HCT116 (cell line): ENCODE results near the gene GALR3. TPM values are rescaled to one million over a fixed set of nuclear protein-coding genes. Genes with fewer than 3 reads are reported as not detected.

ENCODE experiments used
- ATAC-seq: fragments of 200-7000 bp; cut with Tn5 transposase; 2 replicates; pipeline ENCODE4 v1.9.1; 2020; ENCODE audit warnings: mild to moderate bottlenecking, moderate library complexity
- BruUV-seq: library from RNA; stranded (reverse); fragments of 400-500 nt; replicated peaks from 2 replicates; lab custom pipeline; 2021; lab: Mats Ljungman, UMichigan
- CTCF ChIA-PET: fragments of 300-600 bp; sonication (Branson Sonifier 250); formaldehyde crosslinking; loops from one replicate; lab custom pipeline; 2021; ENCODE audit warnings: antibody characterized with exemption; lab: Charles Lee
- POLR2A ChIA-PET: fragments of 300-600, 350-600 bp; sonication (Branson Sonifier 250); formaldehyde crosslinking; loops from one replicate; lab custom pipeline; 2021; ENCODE audit warnings: antibody characterized with exemption; lab: Charles Lee
- RAD21 ChIA-PET, 2 experiments: fragments of 300-600 bp; sonication (Branson Sonifier 250); formaldehyde crosslinking; loops; one replicate each; lab custom pipeline; 2023; ENCODE audit warnings: low total read pairs in 2 of 2; ENCODE audit not compliant: uncharacterized antibody in 2 of 2, unreplicated experiment in 2 of 2, low non-redundant PET in 1 of 2; lab: Charles Lee
- DNase-seq: peaks from one replicate; pipeline ENCODE4 v3.0.0-alpha.2; 2010; ENCODE audit warnings: low read depth, low spot score
- H2AFZ ChIP-seq: fragments of 200-600 bp; shearing (Covaris generic), sonication (generic); 2 replicates; pipeline ENCODE4 v1.6.1; 2017; ENCODE audit warnings: low read depth, mixed run types, mixed read lengths, antibody characterized with exemption, low read length; ENCODE audit not compliant: poor library complexity, severe bottlenecking
- H3K27ac ChIP-seq: 2 replicates; pipeline ENCODE4 v1.5.1; 2012; ENCODE audit warnings: low read depth, low read length
- H3K27me3 ChIP-seq: fragments of 200-600 bp; sonication (generic); 2 replicates; pipeline ENCODE4 v1.6.1; 2016; ENCODE audit warnings: mixed run types, low read length, mixed read lengths; ENCODE audit not compliant: insufficient read depth
- H3K36me3 ChIP-seq, 2 experiments: fragments of 200-500 bp in 1 of 2; fragments of 200-600 bp in 1 of 2; sonication (Bioruptor generic) in 1 of 2; sonication (generic) in 1 of 2; 2 replicates each; pipeline versions ENCODE4 v1.5.1 to v1.6.1; 2014 to 2016; ENCODE audit warnings: low read length in 2 of 2, inconsistent platforms in 1 of 2, mixed read lengths in 1 of 2, mixed run types in 1 of 2; ENCODE audit not compliant: insufficient read depth in 2 of 2, control insufficient read depth in 1 of 2
- H3K4me1 ChIP-seq, 2 experiments: fragments of 200-600 bp in 1 of 2; sonication (generic) in 1 of 2; 2 replicates each; pipeline versions ENCODE4 v1.5.1 to v1.6.1; 2012 to 2017; ENCODE audit warnings: low read length in 2 of 2, inconsistent platforms in 1 of 2, mild to moderate bottlenecking in 1 of 2, mixed read lengths in 1 of 2, mixed run types in 1 of 2, moderate library complexity in 1 of 2; ENCODE audit not compliant: insufficient read depth in 2 of 2, control insufficient read depth in 1 of 2
- H3K4me2 ChIP-seq: fragments of 200-600 bp; sonication (generic); 2 replicates; pipeline ENCODE4 v1.6.1; 2017; ENCODE audit warnings: mixed run types, low read length, mixed read lengths
- H3K4me3 ChIP-seq, 2 experiments: fragments of 200-600 bp in 1 of 2; sonication (generic) in 1 of 2; replicated peaks in 1 of 2; 2 replicates each; pipeline ENCODE4 v1.5.1; 2011 to 2016; ENCODE audit warnings: low read length in 2 of 2, control low read depth in 1 of 2, low read depth in 1 of 2, mild to moderate bottlenecking in 1 of 2, mixed read lengths in 1 of 2, mixed run types in 1 of 2
- H3K79me2 ChIP-seq: fragments of 200-600 bp; sonication (generic); 2 replicates; pipeline ENCODE4 v1.6.1; 2017; ENCODE audit warnings: mild to moderate bottlenecking, mixed run types, low read length, moderate library complexity, mixed read lengths; ENCODE audit not compliant: insufficient read depth
- H3K9ac ChIP-seq: fragments of 200-600 bp; sonication (generic); 2 replicates; pipeline ENCODE4 v1.6.1; 2016; ENCODE audit warnings: low read length, mixed read lengths
- H3K9me2 ChIP-seq: fragments of 200-600 bp; sonication (generic), shearing (Covaris generic); 2 replicates; pipeline ENCODE4 v1.6.1; 2017; ENCODE audit warnings: mixed run types, mild to moderate bottlenecking, moderate library complexity; ENCODE audit not compliant: insufficient read depth
- H3K9me3 ChIP-seq, 2 experiments: fragments of 200-500 bp in 1 of 2; fragments of 200-600 bp in 1 of 2; sonication (Bioruptor generic) in 1 of 2; sonication (generic) in 1 of 2; 2 replicates each; pipeline ENCODE4 v1.6.1; 2014 to 2017; ENCODE audit warnings: low read length in 2 of 2, mixed read lengths in 2 of 2, inconsistent platforms in 1 of 2, low read depth in 1 of 2, mild to moderate bottlenecking in 1 of 2, mixed run types in 1 of 2, moderate library complexity in 1 of 2; ENCODE audit not compliant: control insufficient read depth in 1 of 2, insufficient read depth in 1 of 2
- H4K20me1 ChIP-seq: fragments of 200-600 bp; sonication (generic), shearing (Covaris generic); 2 replicates; pipeline ENCODE4 v1.6.1; 2017; ENCODE audit warnings: mixed run types, mild to moderate bottlenecking, moderate library complexity; ENCODE audit not compliant: insufficient read depth
- CEBPB ChIP-seq: IDR thresholded peaks from 2 replicates; pipeline ENCODE4 v1.6.1; 2012; ENCODE audit warnings: low read depth
- CTCF ChIP-seq, 3 experiments: fragments of 200-600 bp in 1 of 3; sonication (generic) in 1 of 3; IDR thresholded peaks in 2 of 3; conservative IDR thresholded peaks in 1 of 3; 2 replicates each; pipeline ENCODE4 v1.5.1; 2012 to 2017; ENCODE audit warnings: low read depth in 2 of 3, low read length in 2 of 3, antibody characterized with exemption in 1 of 3, borderline replicate concordance in 1 of 3, control low read depth in 1 of 3, mild to moderate bottlenecking in 1 of 3, mixed read lengths in 1 of 3, mixed run types in 1 of 3, moderate library complexity in 1 of 3; ENCODE audit not compliant: insufficient read depth in 1 of 3
- ELF1 ChIP-seq: IDR thresholded peaks from 2 replicates; pipeline ENCODE4 v1.6.1; 2012; ENCODE audit warnings: low read depth, borderline replicate concordance
- JUND ChIP-seq: IDR thresholded peaks from 2 replicates; pipeline ENCODE4 v1.6.1; 2012
- RAD21 ChIP-seq: IDR thresholded peaks from 2 replicates; pipeline ENCODE4 v1.6.1; 2012; ENCODE audit warnings: low read depth, mild to moderate bottlenecking
- REST ChIP-seq: IDR thresholded peaks from 2 replicates; pipeline ENCODE4 v1.6.1; 2012; ENCODE audit warnings: low read depth
- SIN3A ChIP-seq: IDR thresholded peaks from 2 replicates; pipeline ENCODE4 v1.6.1; 2012; ENCODE audit warnings: low read depth
- TCF7L2 ChIP-seq: IDR thresholded peaks from 2 replicates; pipeline ENCODE4 v1.7.0; 2011; ENCODE audit warnings: borderline replicate concordance, inconsistent platforms; ENCODE audit not compliant: insufficient read depth, insufficient read length; ENCODE audit errors: extremely low read depth
- intact Hi-C: fragments of 100-400 bp; cut with micrococcal nuclease; formaldehyde crosslinking; loops from 2 replicates; pipeline ENCODE4 v1.10.0; 2022
- total RNA-seq: library from RNA; stranded (reverse); gene quantifications from one replicate; pipeline ENCODE4 v1.2.1, GENCODE V29; 2021; ENCODE audit not compliant: unreplicated experiment

The GALR3 gene
- total RNA-seq, 1 experiment from 2014 or later, result 0.32 TPM

- Histone ChIP-seq H3K4me2 (peak overlapping the region; percentile 87), H2AFZ (no peak overlapping the region), H3K27ac (peak overlapping the region; percentile 97), H3K9me2 (no peaks in the 10 kb centered on the region), H3K79me2 (peaks cover 45% of the 10 kb centered on the region), H4K20me1 (no peaks in the 10 kb centered on the region), H3K36me3 (0 out of 4 replicates have a peak, but pooled peaks cover under 1 to 6% of the 10 kb centered on the region in 2 experiments), H3K9me3 (peaks cover 0 to 6% of the 10 kb centered on the region in 2 experiments; a peak in 1 of 4 replicates), H3K27me3 (no peaks in the 10 kb centered on the region), H3K4me1 (peaks cover 8 to 26% of the 10 kb centered on the region in 2 experiments), H3K9ac (0 out of 2 replicates have a peak overlapping the region, but pooled peaks have one; percentile 1), H3K4me3 (peak overlapping the region; percentile 63 to 75)
- DNase-seq (no peak), ATAC-seq (no peak)
- RAD21 ChIA-PET, result no interaction called here
- CTCF ChIA-PET, result interaction anchor here (1.1 kb wide), 1 partner anchor 11 kb away, joined by 4 read pairs; no protein-coding TSS in a partner anchor
- POLR2A ChIA-PET, result interaction anchor here (0.9 to 2.2 kb wide), 11 partner anchors 10 to 808 kb away, joined by 3 to 19 read pairs (median 3); partner anchors contain the start of gene GCAT
- intact Hi-C loops, result no loop called here
- TF ChIP-seq SIN3A, result 0 out of 2 replicates have a peak, but pooled peaks have one; percentile 30
- no peak for TF ChIP-seq REST
- BruUV-seq, result no TSS peak
Measured at GRCh38 chr22:37844904-37845329, 21.7 kb downstream of the GALR3 start.

- no peak for ATAC-seq
- ChIA-PET POLR2A (interaction anchor here (1.6 kb wide), 1 partner anchor 41 kb away, joined by 4 read pairs; a partner anchor contains a TSS), RAD21 (no interaction called here), CTCF (no interaction called here)
- Histone ChIP-seq H3K4me3 (no peak overlapping the region), H3K9ac (no peak overlapping the region), H3K36me3 (peaks cover 8 to 13% of the 10 kb centered on the region in 2 experiments; a peak in 3 of 4 replicates), H3K9me2 (no peaks in the 10 kb centered on the region), H3K27ac (no peak overlapping the region), H4K20me1 (no peaks in the 10 kb centered on the region), H3K79me2 (peaks cover 56% of the 10 kb centered on the region), H3K4me1 (peaks cover 14 to 39% of the 10 kb centered on the region in 2 experiments)
- intact Hi-C loops, result no loop called here
- no peak for DNase-seq
- BruUV-seq, result no TSS peak
- TF ChIP-seq ELF1 (no peak), TCF7L2 (no peak), CTCF (IDR thresholded peaks at IDR 0.05 in 2 of 3, conservative IDR thresholded peaks at IDR 0.05 in 1 of 3; ENCODE audit: borderline replicate concordance in 1 of 3, insufficient read depth in 1 of 3, low read depth in 2 of 3, low read length in 2 of 3) (no peak), JUND (no peak), CEBPB (no peak), RAD21 (no peak)
- TF ChIP-seq, all 23 proteins: peak for 0
- no peak overlapping the region for H3K4me2 ChIP-seq
- H2AFZ ChIP-seq, result no peak overlapping the region
- H3K9me3 ChIP-seq, result peaks cover 0 to 6% of the 10 kb centered on the region in 2 experiments; a peak in 1 of 4 replicates
- no peaks in the 10 kb centered on the region for H3K27me3 ChIP-seq
Measured at GRCh38 chr22:37846433-37846832, 23.3 kb downstream of the GALR3 start.
